Neural cell (in vitro differentiated cells): ENCODE measurements around the gene DPYD.

Experiments used
- EP300 ChIP-seq: fragments of 450-650 bp; conservative IDR thresholded peaks from 2 replicates; pipeline ENCODE4 v1.6.1; 2014; ENCODE audit warnings: antibody characterized with exemption, mild to moderate bottlenecking, moderate library complexity; ENCODE audit not compliant: poor library complexity, severe bottlenecking
- EZH2 ChIP-seq: fragments of 200-600, 300-800 bp; shearing (Covaris generic), sonication (generic); IDR thresholded peaks from 2 replicates; pipeline ENCODE4 v1.6.1; 2014; ENCODE audit warnings: antibody characterized with exemption, low read length, borderline replicate concordance, mild to moderate bottlenecking; ENCODE audit not compliant: insufficient read depth, poor library complexity, severe bottlenecking
- POLR2AphosphoS5 ChIP-seq: IDR thresholded peaks from 2 replicates; pipeline ENCODE4 v1.6.1; 2012
- RAD21 ChIP-seq: fragments of 450-650 bp; conservative IDR thresholded peaks from 2 replicates; pipeline ENCODE4 v1.6.1; 2014; ENCODE audit warnings: antibody characterized with exemption, mild to moderate bottlenecking, moderate library complexity
- SMC3 ChIP-seq: fragments of 450-650 bp; conservative IDR thresholded peaks from 2 replicates; pipeline ENCODE4 v1.6.1; 2014; ENCODE audit warnings: antibody characterized with exemption, mild to moderate bottlenecking, moderate library complexity; ENCODE audit not compliant: poor library complexity
- TF ChIP-seq, protein P1 (sequence below): fragments of 450-650 bp; IDR thresholded peaks from 2 replicates; pipeline ENCODE4 v1.5.1; 2014; ENCODE audit warnings: antibody characterized with exemption, mild to moderate bottlenecking, moderate library complexity; ENCODE audit not compliant: poor library complexity, severe bottlenecking

DNA sequence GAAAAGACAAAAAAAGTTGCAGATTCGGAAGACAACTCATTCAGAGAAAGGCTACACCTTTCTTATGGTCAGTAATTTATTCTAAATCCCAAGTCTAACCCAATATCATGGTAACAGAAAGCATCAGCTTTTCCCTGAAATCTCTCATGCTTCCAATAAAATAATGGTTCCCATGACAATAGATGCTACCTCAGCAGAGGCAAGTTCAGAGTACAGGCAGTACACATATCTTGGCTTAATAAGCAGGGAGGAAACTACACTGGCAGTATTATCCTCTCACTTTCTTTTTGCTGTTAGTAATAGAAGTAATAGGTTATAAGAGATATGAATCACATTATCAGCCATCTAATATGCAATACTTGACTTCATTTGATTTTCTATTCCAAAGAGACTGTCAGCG is 137.1 kb downstream of the DPYD start:
- TF ChIP-seq, protein P1, sequence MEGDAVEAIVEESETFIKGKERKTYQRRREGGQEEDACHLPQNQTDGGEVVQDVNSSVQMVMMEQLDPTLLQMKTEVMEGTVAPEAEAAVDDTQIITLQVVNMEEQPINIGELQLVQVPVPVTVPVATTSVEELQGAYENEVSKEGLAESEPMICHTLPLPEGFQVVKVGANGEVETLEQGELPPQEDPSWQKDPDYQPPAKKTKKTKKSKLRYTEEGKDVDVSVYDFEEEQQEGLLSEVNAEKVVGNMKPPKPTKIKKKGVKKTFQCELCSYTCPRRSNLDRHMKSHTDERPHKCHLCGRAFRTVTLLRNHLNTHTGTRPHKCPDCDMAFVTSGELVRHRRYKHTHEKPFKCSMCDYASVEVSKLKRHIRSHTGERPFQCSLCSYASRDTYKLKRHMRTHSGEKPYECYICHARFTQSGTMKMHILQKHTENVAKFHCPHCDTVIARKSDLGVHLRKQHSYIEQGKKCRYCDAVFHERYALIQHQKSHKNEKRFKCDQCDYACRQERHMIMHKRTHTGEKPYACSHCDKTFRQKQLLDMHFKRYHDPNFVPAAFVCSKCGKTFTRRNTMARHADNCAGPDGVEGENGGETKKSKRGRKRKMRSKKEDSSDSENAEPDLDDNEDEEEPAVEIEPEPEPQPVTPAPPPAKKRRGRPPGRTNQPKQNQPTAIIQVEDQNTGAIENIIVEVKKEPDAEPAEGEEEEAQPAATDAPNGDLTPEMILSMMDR, result no peak
- no peak for TF ChIP-seq EP300
- no peak for TF ChIP-seq EZH2
- no peak for TF ChIP-seq RAD21
- no peak for TF ChIP-seq POLR2AphosphoS5
- no peak for TF ChIP-seq SMC3
